Measurements from ENCODE around the gene NKX2-2.
"Not testable (repeated sequence)": the region's sequence is repeated elsewhere in the genome, so short reads cannot be mapped to it uniquely, and the experiment has no call there.

Gene NKX2-2

GRCh38 chr20:21480144-21480543 is 33.7 kb downstream of the NKX2-2 start:
- H3K36me3 Mint-ChIP-seq (ENCODE audit: low read depth); H3K27ac Mint-ChIP-seq; H3K9me3 Mint-ChIP-seq; DNase-seq; H3K4me3 Mint-ChIP-seq; H3K4me1 Mint-ChIP-seq (ENCODE audit: low read depth): not testable (repeated sequence)
- H3K27me3 Mint-ChIP-seq, result peaks cover 57% of the 10 kb centered on the region

- Mint-ChIP-seq H3K27me3 (peaks cover 14% of the 10 kb centered on the region), H3K4me3 (no peak overlapping the region), H3K4me1 (ENCODE audit: low read depth) (no peaks in the 10 kb centered on the region), H3K27ac (no peak overlapping the region), H3K36me3 (ENCODE audit: low read depth) (no peaks in the 10 kb centered on the region), H3K9me3 (peaks cover 8% of the 10 kb centered on the region)
- DNase-seq, result no peak
Observed at GRCh38 chr20:21465799-21466198, 48.1 kb downstream of the NKX2-2 start.

DNA sequence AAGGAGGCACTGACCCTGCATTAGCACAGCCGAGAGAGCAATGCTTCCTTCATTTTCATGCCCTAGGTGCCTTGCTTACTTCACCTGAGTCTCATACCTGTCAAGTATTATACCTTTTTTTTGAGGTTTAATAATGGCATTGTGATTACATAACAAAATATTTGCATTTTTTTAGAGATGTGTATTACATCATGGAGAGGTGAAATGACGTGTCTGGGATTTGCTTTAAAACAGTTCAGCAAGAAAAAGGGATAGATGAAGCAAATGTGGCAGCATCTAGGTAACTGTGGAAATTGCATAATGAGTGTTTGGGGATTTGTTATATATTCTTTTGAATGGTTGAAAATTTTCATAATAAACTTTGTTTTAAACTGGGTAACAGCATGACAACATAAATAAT is 48.9 kb downstream of the NKX2-2 start:
- no peak for DNase-seq
- Mint-ChIP-seq H3K4me3 (no peak overlapping the region), H3K4me1 (ENCODE audit: low read depth) (no peaks in the 10 kb centered on the region), H3K27me3 (peaks cover 21% of the 10 kb centered on the region), H3K27ac (no peak overlapping the region), H3K9me3 (peaks cover 8% of the 10 kb centered on the region), H3K36me3 (ENCODE audit: low read depth) (no peaks in the 10 kb centered on the region)

All from activated T-cell treated with anti-CD3 and anti-CD28 coated beads, Interleukin-2, amount 50 U/mL, for 24 hours (primary cell).